Measurements from ENCODE around the gene MYBPHL.

MYBPHL gene

GRCh38 chr1:109250454-109251276 lies 56.1 kb downstream of the MYBPHL start:
- no peak for DNase-seq

- no peak for DNase-seq
These were observed 57.0 kb downstream of the MYBPHL start for GRCh38 chr1:109249654-109250401.

- peak; percentile 29 to 57 for DNase-seq
These were observed 57.8 kb downstream of the MYBPHL start, which contains the start of gene CELSR2 for GRCh38 chr1:109248797-109249629. Gene CELSR2, plus strand, starts transcription at chr1:109249539. Its CDS starts 541 bp downstream, at chr1:109250080.

GRCh38 chr1:109248444-109248796 lies 58.4 kb downstream of the MYBPHL start:
- no peak for DNase-seq

GRCh38 chr1:109247401-109248365 lies 59.1 kb downstream of the MYBPHL start:
- DNase-seq, result no peak

- DNase-seq, result no peak
These were observed 60.7 kb downstream of the MYBPHL start for GRCh38 chr1:109246141-109246551.

- no peak for DNase-seq
These were observed 62.8 kb downstream of the MYBPHL start for GRCh38 chr1:109243860-109244552.

GRCh38 chr1:109243221-109243620 lies 63.6 kb downstream of the MYBPHL start:
- no peak for DNase-seq

GRCh38 chr1:109242387-109242786 lies 64.4 kb downstream of the MYBPHL start:
- DNase-seq, result no peak

Data from stimulated activated CD4-positive, alpha-beta T cell treated with anti-CD3 and anti-CD28 coated beads, Interleukin-2, amount 100 ng/mL, for 48 hours (primary cell).